Measurements from ENCODE around the gene KLHL22. TPM values are rescaled to one million over a fixed set of nuclear protein-coding genes. Genes with fewer than 3 reads are reported as not detected.
"Not testable (repeated sequence)": the region's sequence is repeated elsewhere in the genome, so short reads cannot be mapped to it uniquely, and the experiment has no call there.

The KLHL22 gene
- total RNA-seq, 2 donors from 2014 or later, result 15.9 to 21.0 TPM

DNA sequence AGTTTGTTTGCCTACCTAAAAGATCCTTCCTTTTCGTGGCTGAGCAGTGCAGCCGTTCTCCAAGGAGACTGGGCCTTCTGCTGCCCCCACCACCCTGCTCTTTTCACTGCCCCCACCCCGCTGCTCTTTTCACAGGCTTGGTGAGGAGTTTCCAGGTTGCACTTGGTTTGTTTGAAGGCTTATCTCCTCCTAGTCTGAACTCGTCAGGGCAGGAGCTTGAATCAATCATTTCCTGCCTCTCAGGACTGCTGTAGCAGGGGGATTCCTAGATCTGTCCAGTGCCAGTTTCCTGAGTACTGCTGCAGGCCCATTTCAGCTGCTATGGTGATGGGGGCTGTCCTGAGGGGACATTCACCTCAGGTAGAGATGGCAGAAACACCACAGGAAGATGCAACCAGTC lies 21.8 kb upstream of the KLHL22 start:
- DNase-seq (ENCODE audit: low spot score), result no peak
- no peaks in the 10 kb centered on the region for H3K9me3 Mint-ChIP-seq
- peak overlapping the region; percentile 66 to 87 for H3K27ac Mint-ChIP-seq
- peaks cover 50 to 55% of the 10 kb centered on the region in 2 donors for H3K4me1 Mint-ChIP-seq (ENCODE audit: low read depth in 2 of 2)
- no peaks in the 10 kb centered on the region for H3K27me3 Mint-ChIP-seq
- peak; percentile 50 to 71 for ATAC-seq
- peaks cover 4% of the 10 kb centered on the region for H3K36me3 Mint-ChIP-seq
- H3K4me3 Mint-ChIP-seq, result peak overlapping the region; percentile 77

DNA sequence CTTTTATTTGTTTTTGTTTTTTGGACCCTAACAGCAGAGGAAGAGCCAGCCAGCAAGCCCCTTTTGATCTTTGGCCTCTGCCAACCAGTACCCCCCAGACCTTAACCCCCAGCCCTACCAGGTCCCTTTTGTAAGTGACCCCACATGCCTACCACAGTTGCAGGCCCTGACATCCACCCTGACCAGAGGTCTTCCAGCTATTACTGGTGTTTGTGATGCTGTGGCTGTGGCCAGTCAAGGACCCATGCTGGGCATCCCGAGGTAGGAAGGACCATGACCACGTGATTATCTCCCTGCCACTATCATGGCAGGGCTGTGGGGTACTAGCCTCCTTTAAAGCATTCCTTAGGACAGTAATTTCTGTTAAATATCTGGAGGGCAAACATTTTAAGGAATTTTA lies 20.8 kb upstream of the KLHL22 start:
- H3K4me1 Mint-ChIP-seq (ENCODE audit: low read depth in 2 of 2), result peaks cover 54 to 57% of the 10 kb centered on the region in 2 donors
- no peaks in the 10 kb centered on the region for H3K36me3 Mint-ChIP-seq
- DNase-seq (ENCODE audit: low spot score) (no peak), ATAC-seq (no peak)
- H3K4me3 Mint-ChIP-seq, result no peak overlapping the region
- H3K27ac Mint-ChIP-seq, result no peak overlapping the region
- no peaks in the 10 kb centered on the region for H3K9me3 Mint-ChIP-seq
- no peaks in the 10 kb centered on the region for H3K27me3 Mint-ChIP-seq

DNA sequence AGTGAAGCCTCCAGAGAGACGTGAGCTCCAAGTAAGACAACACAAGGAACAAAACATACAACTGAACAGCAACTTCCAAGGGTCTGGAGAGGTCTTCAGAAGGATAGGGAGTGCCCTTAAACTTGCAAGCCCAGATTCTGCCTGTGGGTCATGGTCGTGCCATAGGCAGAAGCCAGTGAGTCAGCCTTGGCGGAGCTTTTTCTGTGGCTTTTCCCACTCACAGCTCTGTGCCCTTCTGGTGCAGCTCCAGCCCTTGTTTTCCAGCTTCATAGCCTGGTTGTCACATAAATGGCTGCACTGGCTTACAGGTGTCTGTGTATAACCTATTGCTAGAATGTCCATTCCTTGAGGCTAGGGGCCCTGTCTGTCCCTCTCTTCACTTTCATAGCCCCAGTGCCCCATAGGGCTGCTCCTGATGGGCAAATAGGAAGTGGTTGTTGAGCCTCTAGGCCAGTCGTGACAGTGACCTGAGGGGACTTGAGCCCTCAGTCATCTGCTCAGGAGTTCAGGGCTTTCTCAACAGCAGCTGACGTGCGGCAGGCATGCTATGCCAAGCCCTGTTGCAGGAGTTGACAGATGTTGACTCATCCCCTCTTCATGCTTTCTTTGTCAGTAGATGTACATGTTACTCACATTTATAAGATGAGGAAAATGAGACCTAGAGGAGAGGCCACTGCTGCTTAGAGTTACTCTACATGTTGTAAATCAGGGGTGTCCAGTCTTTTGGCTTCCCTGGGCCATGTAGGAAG lies 19.2 kb upstream of the KLHL22 start:
- H3K36me3 Mint-ChIP-seq, result no peaks in the 10 kb centered on the region
- H3K4me3 Mint-ChIP-seq, result peak overlapping the region; percentile 23

GRCh38 chr22:20511578-20512229 lies 16.1 kb upstream of the KLHL22 start:
- ATAC-seq (no peak), DNase-seq (ENCODE audit: low spot score) (no peak)
- Mint-ChIP-seq H3K9me3 (no peaks in the 10 kb centered on the region), H3K36me3 (peaks cover 21% of the 10 kb centered on the region), H3K27me3 (no peaks in the 10 kb centered on the region), H3K4me3 (peak overlapping the region; percentile 2), H3K27ac (peak overlapping the region; percentile 53 to 69), H3K4me1 (ENCODE audit: low read depth in 2 of 2) (peaks cover 61 to 66% of the 10 kb centered on the region in 2 donors)

More for the DNA sequence above, 19.2 kb upstream of the KLHL22 start:
- peaks cover 60% of the 10 kb centered on the region in 2 donors for H3K4me1 Mint-ChIP-seq (ENCODE audit: low read depth in 2 of 2)
- ATAC-seq (peak; percentile 73 to 74), DNase-seq (ENCODE audit: low spot score) (no peak)
- H3K9me3 Mint-ChIP-seq, result no peaks in the 10 kb centered on the region
- no peaks in the 10 kb centered on the region for H3K27me3 Mint-ChIP-seq
- H3K27ac Mint-ChIP-seq, result peak overlapping the region; percentile 17 to 57

- Mint-ChIP-seq H3K4me3 (peak overlapping the region; percentile 39), H3K36me3 (peaks cover 21% of the 10 kb centered on the region), H3K27me3 (no peaks in the 10 kb centered on the region)
Observed at GRCh38 chr22:20510811-20511577, 15.4 kb upstream of the KLHL22 start.

DNA sequence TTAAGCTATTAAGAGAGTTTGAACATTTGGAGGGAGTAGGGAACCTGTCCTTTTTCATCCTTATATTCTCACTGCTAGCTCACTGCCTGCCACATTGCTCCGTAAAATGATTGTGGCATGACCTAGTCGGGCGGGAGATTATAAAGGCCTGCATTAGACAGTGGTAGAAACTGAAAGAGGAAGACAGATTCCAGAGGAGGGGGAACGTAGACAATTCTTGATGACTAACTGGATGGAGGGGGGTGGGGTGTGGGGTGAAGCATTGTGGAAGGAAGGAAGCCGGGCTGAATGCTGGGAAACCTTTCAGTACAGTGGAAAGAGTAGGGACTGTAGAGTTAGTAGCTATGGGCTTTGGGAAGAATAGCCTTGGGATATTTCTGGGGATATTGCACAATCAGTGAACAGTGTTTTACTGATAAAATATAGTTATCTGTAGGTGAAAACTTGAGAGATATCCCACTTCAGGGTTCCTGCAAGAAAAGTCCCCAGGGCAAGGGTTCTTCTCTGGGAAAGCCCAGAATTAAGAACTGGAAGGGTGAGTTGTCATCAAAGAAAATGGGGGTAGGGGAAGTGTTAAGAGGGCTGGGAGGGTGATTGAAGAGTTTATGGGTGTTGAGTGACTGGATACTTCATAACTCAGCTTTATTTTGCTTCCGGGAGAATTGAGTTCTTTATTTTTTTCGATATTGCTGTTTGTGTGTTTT lies 13.9 kb upstream of the KLHL22 start:
- Mint-ChIP-seq H3K27ac (peak overlapping the region; percentile 97 to 98), H3K9me3 (no peaks in the 10 kb centered on the region), H3K4me3 (peak overlapping the region; percentile 99), H3K4me1 (ENCODE audit: low read depth in 2 of 2) (peaks cover 53 to 57% of the 10 kb centered on the region in 2 donors), H3K36me3 (peaks cover 21% of the 10 kb centered on the region), H3K27me3 (no peaks in the 10 kb centered on the region)
- peak; percentile 74 to 80 for ATAC-seq
- DNase-seq (ENCODE audit: low spot score), result peak; percentile 69

More at GRCh38 chr22:20510811-20511577, 15.4 kb upstream of the KLHL22 start:
- Mint-ChIP-seq H3K4me1 (ENCODE audit: low read depth in 2 of 2) (peaks cover 61 to 66% of the 10 kb centered on the region in 2 donors), H3K27ac (peak overlapping the region; percentile 69 to 97), H3K9me3 (no peaks in the 10 kb centered on the region)
- no peak for ATAC-seq
- DNase-seq (ENCODE audit: low spot score), result no peak

- H3K27ac Mint-ChIP-seq, result peak overlapping the region; percentile 97 to 98
- H3K4me1 Mint-ChIP-seq (ENCODE audit: low read depth in 2 of 2), result peaks cover 47 to 51% of the 10 kb centered on the region in 2 donors
- no peaks in the 10 kb centered on the region for H3K27me3 Mint-ChIP-seq
- H3K4me3 Mint-ChIP-seq, result peak overlapping the region; percentile 99
- ATAC-seq (no peak), DNase-seq (ENCODE audit: low spot score) (no peak)
- H3K9me3 Mint-ChIP-seq, result no peaks in the 10 kb centered on the region
- H3K36me3 Mint-ChIP-seq, result peaks cover 21% of the 10 kb centered on the region
Observed at GRCh38 chr22:20508815-20509271, 13.2 kb upstream of the KLHL22 start.

DNA sequence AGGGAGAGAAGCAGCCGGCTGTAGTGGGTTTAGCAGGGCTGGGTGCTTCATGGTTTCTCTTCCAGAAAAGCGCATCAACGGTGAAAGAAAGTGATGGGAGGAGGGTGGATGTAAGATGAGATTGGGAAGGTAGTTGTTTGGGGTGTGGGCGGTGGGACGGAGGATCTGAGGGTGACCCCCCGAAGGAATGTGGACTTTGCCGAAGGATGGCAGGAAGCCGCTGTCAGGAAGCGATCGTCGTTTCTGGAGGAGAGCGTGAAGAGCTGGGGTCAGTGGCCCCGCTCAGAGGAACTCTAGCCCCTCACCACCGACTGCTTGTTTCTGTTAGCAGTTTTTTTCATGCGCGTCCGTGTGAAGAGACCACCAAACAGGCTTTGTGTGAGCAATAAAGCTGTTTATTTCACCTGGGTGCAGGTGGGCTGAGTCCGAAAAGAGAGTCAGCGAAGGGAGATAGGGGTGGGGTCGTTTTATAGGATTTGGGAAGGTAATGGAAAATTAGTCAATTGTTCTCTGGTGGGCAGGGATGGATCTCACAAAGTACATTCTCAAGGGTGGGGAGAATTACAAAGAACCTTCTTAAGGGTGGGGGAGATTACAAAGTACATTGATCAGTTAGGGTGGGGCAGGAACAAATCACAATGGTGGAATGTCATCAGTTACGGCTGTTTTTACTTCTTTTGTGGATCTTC lies 12.6 kb upstream of the KLHL22 start:
- peak in 1 of 2 donors; percentile 1 for ATAC-seq
- H3K27ac Mint-ChIP-seq, result peak overlapping the region; percentile 97 to 98
- H3K9me3 Mint-ChIP-seq; H3K27me3 Mint-ChIP-seq; DNase-seq (ENCODE audit: low spot score): not testable (repeated sequence)
- H3K4me3 Mint-ChIP-seq, result peak overlapping the region; percentile 99
- H3K4me1 Mint-ChIP-seq (ENCODE audit: low read depth in 2 of 2), result peaks cover 45 to 51% of the 10 kb centered on the region in 2 donors
- peaks cover 21% of the 10 kb centered on the region for H3K36me3 Mint-ChIP-seq

DNA sequence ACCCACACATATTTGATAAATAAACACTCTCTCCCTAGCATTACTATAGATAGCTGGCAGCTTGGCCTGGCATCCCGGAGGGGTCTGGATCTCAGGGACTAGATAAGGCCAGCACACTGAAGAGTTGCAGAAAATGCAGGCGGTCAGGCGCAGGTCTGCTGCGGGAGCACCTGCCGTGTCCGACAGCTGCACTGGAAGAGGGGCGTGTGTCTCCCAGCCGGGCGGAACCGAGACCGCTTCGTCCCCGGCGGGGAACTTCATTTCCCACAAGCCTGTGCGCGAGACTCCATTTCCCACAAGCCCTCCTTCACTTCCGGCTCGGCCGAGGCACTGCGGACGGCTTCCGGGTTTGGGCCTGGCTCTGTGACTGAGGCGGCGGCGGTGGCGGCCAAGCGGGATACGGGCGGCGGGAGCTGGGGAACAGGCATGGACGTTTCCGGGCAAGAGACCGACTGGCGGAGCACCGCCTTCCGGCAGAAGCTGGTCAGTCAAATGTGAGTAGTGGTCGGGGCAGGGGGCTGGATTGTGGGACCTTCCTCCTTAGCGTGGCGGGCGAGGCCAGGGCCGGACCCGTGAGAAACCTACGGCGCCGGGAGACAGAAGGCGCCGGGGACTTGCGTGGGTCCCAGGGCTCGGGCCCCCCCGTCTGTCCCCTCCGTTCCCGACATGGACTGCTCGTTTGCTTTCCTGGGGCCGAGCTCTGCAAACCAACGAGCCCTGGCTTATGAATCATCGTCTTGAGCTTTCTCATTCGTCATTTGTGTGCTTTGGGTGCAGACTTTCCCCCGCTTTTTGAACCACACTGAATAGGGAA lies 11.9 kb upstream of the KLHL22 start, which contains the start of gene MED15:
TSS of gene MED15 (plus strand) at position 358 of the 814 bp plus-strand sequence. CDS start at position 427, 69 bp downstream.
- DNase-seq (ENCODE audit: low spot score) (peak; percentile 94), ATAC-seq (peak; percentile 91 to 95)
- peaks cover 21% of the 10 kb centered on the region for H3K36me3 Mint-ChIP-seq
- H3K27ac Mint-ChIP-seq, result peak within 1 kb of the TSS; percentile 97 to 98
- no peaks in the 10 kb centered on the region for H3K27me3 Mint-ChIP-seq
- peak within 1 kb of the TSS; percentile 99 for H3K4me3 Mint-ChIP-seq
- peaks cover 45 to 51% of the 10 kb centered on the region in 2 donors for H3K4me1 Mint-ChIP-seq (ENCODE audit: low read depth in 2 of 2)
- no peaks in the 10 kb centered on the region for H3K9me3 Mint-ChIP-seq

GRCh38 chr22:20506543-20507252 lies 11.1 kb upstream of the KLHL22 start:
- Mint-ChIP-seq H3K27ac (peak overlapping the region; percentile 97 to 98), H3K4me1 (ENCODE audit: low read depth in 2 of 2) (peaks cover 40 to 44% of the 10 kb centered on the region in 2 donors), H3K9me3 (no peaks in the 10 kb centered on the region), H3K36me3 (peaks cover 21% of the 10 kb centered on the region), H3K4me3 (peak overlapping the region; percentile 99), H3K27me3 (no peaks in the 10 kb centered on the region)
- DNase-seq (ENCODE audit: low spot score) (no peak), ATAC-seq (no peak)

GRCh38 chr22:20504293-20504922 lies 8.8 kb upstream of the KLHL22 start:
- H3K9me3 Mint-ChIP-seq; ATAC-seq; H3K27ac Mint-ChIP-seq; DNase-seq (ENCODE audit: low spot score); H3K27me3 Mint-ChIP-seq; H3K4me3 Mint-ChIP-seq: not testable (repeated sequence)
- Mint-ChIP-seq H3K36me3 (peaks cover 17% of the 10 kb centered on the region), H3K4me1 (ENCODE audit: low read depth in 2 of 2) (peaks cover 20 to 22% of the 10 kb centered on the region in 2 donors)
